ENCODE measurements around the gene TLCD4.
"Not testable (repeated sequence)": the region's sequence is repeated elsewhere in the genome, so short reads cannot be mapped to it uniquely, and the experiment has no call there.

Gene TLCD4

GRCh38 chr1:95085376-95085775, 31.8 kb upstream of the TLCD4 start:
- no peak overlapping the region for H3K4me3 ChIP-seq (ENCODE audit: low read length)
- TF ChIP-seq CTCF (conservative IDR thresholded peaks at IDR 0.05; ENCODE audit: low read length) = no peak
- DNase-seq (ENCODE audit: low read depth) = no peak

- no peak overlapping the region for H3K4me3 ChIP-seq (ENCODE audit: low read length)
- DNase-seq (ENCODE audit: low read depth) = peak; percentile 91
- no peak for TF ChIP-seq CTCF (conservative IDR thresholded peaks at IDR 0.05; ENCODE audit: low read length)
Observed at GRCh38 chr1:95086949-95087533, 30.1 kb upstream of the TLCD4 start.

- DNase-seq (ENCODE audit: low read depth) = no peak
- no peak for TF ChIP-seq CTCF (conservative IDR thresholded peaks at IDR 0.05; ENCODE audit: low read length)
- H3K4me3 ChIP-seq (ENCODE audit: low read length) = no peak overlapping the region
Observed at GRCh38 chr1:95088303-95088702, 28.9 kb upstream of the TLCD4 start.

DNA sequence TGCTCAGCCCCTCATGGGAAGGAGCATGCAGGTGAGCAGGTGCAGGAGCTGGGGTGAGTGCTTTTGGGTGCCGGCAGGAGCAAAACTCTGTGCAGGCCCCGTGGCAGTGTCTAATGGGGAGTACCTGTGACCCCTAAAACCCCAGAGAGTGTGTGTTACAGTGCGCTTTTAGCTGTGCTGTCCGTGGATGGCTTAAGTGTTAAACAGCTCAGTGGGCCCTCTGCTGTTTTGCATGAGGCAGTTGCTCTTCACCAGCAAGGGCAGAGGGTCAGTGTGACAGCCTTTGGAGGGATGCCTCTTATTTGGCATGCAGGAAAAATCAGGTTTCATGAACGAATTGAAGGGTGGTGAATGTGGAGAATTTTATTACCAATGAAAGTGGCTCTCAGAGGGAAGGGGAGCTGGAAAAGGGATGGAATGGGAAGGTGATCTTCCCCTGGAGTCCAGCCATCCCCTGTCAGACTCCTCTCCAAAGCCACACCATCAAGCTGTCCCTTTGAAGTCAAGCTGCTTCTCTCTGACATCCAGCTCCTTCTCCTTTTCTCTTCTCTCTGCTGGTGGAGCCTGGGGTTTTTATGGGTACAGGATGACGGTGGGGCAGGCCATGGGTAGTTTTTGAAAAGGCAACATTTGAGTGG, 27.4 kb upstream of the TLCD4 start:
- TF ChIP-seq CTCF (conservative IDR thresholded peaks at IDR 0.05; ENCODE audit: low read length) = no peak
- H3K4me3 ChIP-seq (ENCODE audit: low read length) = no peak overlapping the region
- DNase-seq (ENCODE audit: low read depth) = no peak

DNA sequence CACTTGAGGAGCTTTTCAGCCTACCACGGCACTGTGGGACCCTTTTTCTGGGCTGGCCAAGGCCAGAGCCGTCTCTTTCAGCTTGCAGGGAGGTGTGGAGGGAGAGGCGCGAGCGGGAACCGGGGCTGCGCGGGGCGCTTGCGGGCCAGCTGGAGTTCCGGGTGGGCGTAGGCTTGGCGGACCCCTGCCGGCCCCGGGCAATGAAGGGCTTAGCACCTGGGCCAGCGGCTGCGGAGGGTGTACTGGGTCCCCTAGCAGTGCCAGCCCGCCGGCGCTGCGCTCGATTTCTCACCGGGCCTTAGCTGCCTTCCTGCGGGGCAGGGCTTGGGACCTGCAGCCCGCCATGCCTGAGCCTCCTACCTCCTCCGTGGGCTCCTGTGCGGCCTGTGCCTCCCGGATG, 25.9 kb upstream of the TLCD4 start:
- not testable (repeated sequence) for DNase-seq (ENCODE audit: low read depth); H3K4me3 ChIP-seq (ENCODE audit: low read length)

DNA sequence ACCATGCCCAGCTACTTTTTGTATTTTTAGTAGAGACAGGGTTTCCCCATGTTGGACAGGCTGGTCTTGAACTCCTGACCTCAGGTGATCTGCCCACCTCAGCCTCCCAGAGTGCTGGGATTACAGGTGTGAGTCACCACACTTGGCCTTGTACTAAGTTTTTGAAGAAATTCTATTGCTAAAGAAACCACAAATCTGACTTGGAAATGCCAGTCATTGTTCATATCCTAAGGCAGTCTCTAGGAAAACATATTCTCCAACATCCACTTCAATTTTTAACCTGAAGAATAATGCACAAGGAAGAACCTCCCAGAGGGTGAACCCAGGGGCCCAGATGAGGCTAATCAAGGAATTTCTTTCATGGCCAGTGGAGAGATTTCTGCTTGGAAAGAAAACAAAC, 24.3 kb upstream of the TLCD4 start:
- not testable (repeated sequence) for DNase-seq (ENCODE audit: low read depth); H3K4me3 ChIP-seq (ENCODE audit: low read length)

- H3K4me3 ChIP-seq (ENCODE audit: low read length) = no peak overlapping the region
- no peak for DNase-seq (ENCODE audit: low read depth)
- no peak for TF ChIP-seq CTCF (conservative IDR thresholded peaks at IDR 0.05; ENCODE audit: low read length)
Observed at GRCh38 chr1:95093296-95093695, 23.9 kb upstream of the TLCD4 start.

- H3K4me3 ChIP-seq (ENCODE audit: low read length) = no peak overlapping the region
- DNase-seq (ENCODE audit: low read depth) = no peak
- no peak for TF ChIP-seq CTCF (conservative IDR thresholded peaks at IDR 0.05; ENCODE audit: low read length)
Observed at GRCh38 chr1:95094923-95095322, 22.2 kb upstream of the TLCD4 start.
